Measurements from ENCODE around the gene STARD10.
"Not testable (repeated sequence)": the region's sequence is repeated elsewhere in the genome, so short reads cannot be mapped to it uniquely, and the experiment has no call there.

STARD10 gene

GRCh38 chr11:72793425-72794367 lies at the start of gene STARD10:
TSS of gene STARD10 (minus strand) at chr11:72794047. CDS start at chr11:72781181, 12,866 bp downstream.
- peak; percentile 83 to 92 for DNase-seq (ENCODE audit: low read depth in 2 of 2)

GRCh38 chr11:72842653-72843330 lies 48.9 kb upstream of the STARD10 start:
- DNase-seq (ENCODE audit: low read depth in 2 of 2): no peak

GRCh38 chr11:72842126-72842525 lies 48.3 kb upstream of the STARD10 start:
- DNase-seq (ENCODE audit: low read depth in 2 of 2): no peak

GRCh38 chr11:72841397-72841796 lies 47.5 kb upstream of the STARD10 start:
- no peak for DNase-seq (ENCODE audit: low read depth in 2 of 2)

- DNase-seq (ENCODE audit: low read depth in 2 of 2): no peak
These were observed 46.9 kb upstream of the STARD10 start for GRCh38 chr11:72840780-72841179.

- DNase-seq (ENCODE audit: low read depth in 2 of 2): no peak
These were observed 45.0 kb upstream of the STARD10 start for GRCh38 chr11:72838691-72839305.

- no peak for DNase-seq (ENCODE audit: low read depth in 2 of 2)
These were observed 42.3 kb upstream of the STARD10 start for GRCh38 chr11:72836111-72836510.

- no peak for DNase-seq (ENCODE audit: low read depth in 2 of 2)
These were observed 41.1 kb upstream of the STARD10 start for GRCh38 chr11:72834905-72835304.

GRCh38 chr11:72833811-72834493 lies 40.1 kb upstream of the STARD10 start:
- no peak for DNase-seq (ENCODE audit: low read depth in 2 of 2)

- no peak for DNase-seq (ENCODE audit: low read depth in 2 of 2)
These were observed 39.4 kb upstream of the STARD10 start for GRCh38 chr11:72833083-72833733.

- DNase-seq (ENCODE audit: low read depth in 2 of 2): no peak
These were observed 38.6 kb upstream of the STARD10 start for GRCh38 chr11:72832301-72833082.

GRCh38 chr11:72831521-72832300 lies 37.9 kb upstream of the STARD10 start:
- DNase-seq (ENCODE audit: low read depth in 2 of 2): peak; percentile 25 to 27

GRCh38 chr11:72829884-72830533 lies 36.2 kb upstream of the STARD10 start:
- DNase-seq (ENCODE audit: low read depth in 2 of 2): no peak

- no peak for DNase-seq (ENCODE audit: low read depth in 2 of 2)
These were observed 35.3 kb upstream of the STARD10 start for GRCh38 chr11:72829178-72829577.

GRCh38 chr11:72828692-72829101 lies 34.9 kb upstream of the STARD10 start:
- no peak for DNase-seq (ENCODE audit: low read depth in 2 of 2)

GRCh38 chr11:72828081-72828567 lies 34.3 kb upstream of the STARD10 start:
- DNase-seq (ENCODE audit: low read depth in 2 of 2): no peak

- not testable (repeated sequence) for DNase-seq (ENCODE audit: low read depth in 2 of 2)
These were observed 33.8 kb upstream of the STARD10 start for GRCh38 chr11:72827656-72828055.

GRCh38 chr11:72826942-72827480 lies 33.2 kb upstream of the STARD10 start:
- DNase-seq (ENCODE audit: low read depth in 2 of 2): no peak

All from stimulated activated CD8-positive, alpha-beta memory T cell treated with anti-CD3 and anti-CD28 coated beads, Interleukin-7, amount 100 ng/mL, for 4 hours (primary cell).